Neuron (in vitro differentiated cells): ENCODE data around the gene TMEM181.
A peak's percentile ranks its signal among the peaks of the same experiment; 100 is the strongest.
"Not testable (repeated sequence)": the region's sequence is repeated elsewhere in the genome, so short reads cannot be mapped to it uniquely, and the experiment has no call there.

Experiments
- H2AFZ ChIP-seq: one replicate; pipeline ENCODE4 v1.6.1; 2013; ENCODE audit warnings: low read depth, mild to moderate bottlenecking, inconsistent platforms, low read length, moderate library complexity
- H3K27me3 ChIP-seq: one replicate; pipeline ENCODE4 v1.6.1; 2013; ENCODE audit warnings: low read length; ENCODE audit not compliant: insufficient read depth
- H3K36me3 ChIP-seq: one replicate; pipeline ENCODE4 v1.6.1; 2013; ENCODE audit warnings: low read length; ENCODE audit not compliant: insufficient read depth
- H3K4me1 ChIP-seq: one replicate; pipeline ENCODE4 v1.6.1; 2013; ENCODE audit warnings: low read length; ENCODE audit not compliant: insufficient read depth
- H3K4me3 ChIP-seq: 2 replicates; pipeline ENCODE4 v1.5.1; 2013; ENCODE audit warnings: mild to moderate bottlenecking, low read length, moderate library complexity
- H3K9me3 ChIP-seq: one replicate; pipeline ENCODE4 v1.6.1; 2013; ENCODE audit warnings: low read length

Gene TMEM181

DNA sequence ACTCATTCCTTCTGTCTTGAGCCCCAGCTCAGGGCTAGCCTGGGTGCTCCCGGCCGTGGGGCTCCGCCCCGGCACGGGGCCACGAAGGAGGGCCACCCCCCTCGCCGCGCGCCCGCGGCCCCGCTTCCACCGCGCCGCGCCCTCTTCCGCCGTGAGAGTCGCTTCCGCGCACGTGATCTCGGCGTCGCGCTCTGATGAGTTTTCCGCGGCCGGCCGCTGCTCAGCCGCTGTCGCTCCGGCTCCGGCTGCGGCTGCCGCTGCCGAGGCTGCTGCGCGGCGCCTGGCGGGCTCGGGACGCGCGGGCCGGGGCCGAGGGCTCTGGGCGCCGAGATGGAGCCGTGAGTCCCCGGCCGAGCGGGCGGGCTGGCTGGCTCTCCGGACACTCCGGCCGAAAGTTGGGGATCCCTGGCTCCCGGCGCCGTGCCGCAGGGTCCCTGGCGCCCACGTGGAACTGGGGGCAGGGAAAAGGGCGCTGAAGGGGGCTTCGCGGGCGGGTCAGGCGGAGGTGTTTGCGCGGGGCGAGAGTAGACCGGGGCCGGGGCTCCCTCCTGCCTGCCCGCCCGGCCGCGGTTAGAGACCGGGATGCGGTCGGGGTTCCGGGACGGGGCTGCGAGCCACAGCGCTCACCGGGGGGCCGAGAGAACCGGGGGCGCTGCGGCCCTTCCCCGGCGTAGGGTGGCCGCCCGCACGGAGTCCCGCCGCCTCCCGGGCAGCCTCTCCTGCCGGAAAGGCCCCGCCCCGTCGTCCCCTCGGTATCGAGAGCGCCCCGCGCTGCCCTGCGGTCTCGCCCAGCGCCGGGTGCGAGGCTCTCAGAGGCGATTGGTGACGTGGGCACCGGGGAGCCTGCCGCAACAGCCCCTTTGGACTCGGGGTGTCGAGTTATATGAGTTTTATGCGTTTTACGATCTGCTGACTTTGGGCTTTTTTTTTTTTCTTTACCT, at the start of gene TMEM181:
Gene TMEM181 (plus strand): TSS at position 197 of the 941 bp plus-strand sequence. CDS start 134 bp downstream, at position 331.
- no peaks in the 10 kb centered on the region for H3K9me3 ChIP-seq
- H3K27me3 ChIP-seq: no peaks in the 10 kb centered on the region
- peak within 1 kb of the TSS; percentile 96 for H2AFZ ChIP-seq
- H3K4me3 ChIP-seq: peak within 1 kb of the TSS; percentile 72
- peaks cover 23% of the 10 kb centered on the region for H3K4me1 ChIP-seq
- no peaks in the 10 kb centered on the region for H3K36me3 ChIP-seq

- H3K36me3 ChIP-seq: peaks cover 4% of the 10 kb centered on the region
- no peaks in the 10 kb centered on the region for H3K27me3 ChIP-seq
- H3K4me1 ChIP-seq: peaks cover 4% of the 10 kb centered on the region
- no peak overlapping the region for H3K4me3 ChIP-seq
- no peaks in the 10 kb centered on the region for H3K9me3 ChIP-seq
- H2AFZ ChIP-seq: no peak overlapping the region
These were observed 47.1 kb upstream of the TMEM181 start for GRCh38 chr6:158512809-158513208.

GRCh38 chr6:158514176-158514575, 45.7 kb upstream of the TMEM181 start:
- H2AFZ ChIP-seq: no peak overlapping the region
- no peak overlapping the region for H3K4me3 ChIP-seq
- H3K27me3 ChIP-seq: no peaks in the 10 kb centered on the region
- H3K9me3 ChIP-seq: no peaks in the 10 kb centered on the region
- peaks cover 4% of the 10 kb centered on the region for H3K36me3 ChIP-seq
- peaks cover 11% of the 10 kb centered on the region for H3K4me1 ChIP-seq

DNA sequence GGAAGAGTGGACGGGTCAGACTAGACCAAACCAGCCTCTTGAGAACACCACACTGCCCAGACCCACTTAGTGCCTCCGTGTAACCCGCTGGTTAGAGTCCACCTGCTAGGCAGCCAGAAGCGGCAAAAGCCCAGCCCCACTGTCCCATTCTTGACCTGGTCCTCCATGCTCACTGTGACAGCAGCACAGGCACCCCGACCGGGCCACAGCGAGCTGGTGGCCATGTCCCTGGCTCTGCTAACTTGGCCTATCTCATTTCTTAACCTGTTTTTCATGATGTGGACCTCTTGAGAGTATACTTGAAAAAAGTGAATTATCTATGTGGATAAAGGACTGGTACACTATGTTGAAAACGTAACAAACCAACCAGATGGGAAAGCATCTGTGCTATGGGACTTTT, 44.9 kb upstream of the TMEM181 start:
- H3K4me1 ChIP-seq: peaks cover 11% of the 10 kb centered on the region
- no peaks in the 10 kb centered on the region for H3K27me3 ChIP-seq
- H3K36me3 ChIP-seq: peaks cover 4% of the 10 kb centered on the region
- H3K4me3 ChIP-seq: no peak overlapping the region
- no peaks in the 10 kb centered on the region for H3K9me3 ChIP-seq
- H2AFZ ChIP-seq: no peak overlapping the region

GRCh38 chr6:158516098-158516497, 43.8 kb upstream of the TMEM181 start:
- H3K9me3 ChIP-seq: no peaks in the 10 kb centered on the region
- H3K4me3 ChIP-seq: no peak overlapping the region
- H3K4me1 ChIP-seq: peaks cover 11% of the 10 kb centered on the region
- H3K27me3 ChIP-seq: no peaks in the 10 kb centered on the region
- H3K36me3 ChIP-seq: no peaks in the 10 kb centered on the region
- H2AFZ ChIP-seq: no peak overlapping the region

DNA sequence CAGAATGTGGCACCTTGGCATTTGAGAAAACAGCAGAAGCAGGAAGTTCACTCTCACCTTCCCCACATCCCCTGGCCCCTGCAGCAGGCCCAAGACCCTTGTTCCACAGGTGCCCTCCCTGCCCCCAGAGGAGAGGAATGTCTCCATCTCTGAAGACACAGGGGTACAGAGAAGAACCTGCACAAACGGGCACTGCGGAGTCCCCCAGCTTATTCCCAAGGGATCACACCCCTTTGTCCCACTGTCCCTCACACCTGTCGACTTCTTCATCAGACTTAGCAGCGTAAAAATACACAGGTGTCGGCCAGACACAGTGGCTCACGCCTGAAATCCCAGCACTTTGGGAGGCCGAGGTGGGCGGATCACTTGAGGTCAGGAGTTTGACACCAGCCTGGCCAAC, 42.9 kb upstream of the TMEM181 start:
- H3K9me3 ChIP-seq: no peaks in the 10 kb centered on the region
- no peaks in the 10 kb centered on the region for H3K36me3 ChIP-seq
- H3K27me3 ChIP-seq: no peaks in the 10 kb centered on the region
- H2AFZ ChIP-seq: no peak overlapping the region
- H3K4me1 ChIP-seq: peaks cover 11% of the 10 kb centered on the region
- no peak overlapping the region for H3K4me3 ChIP-seq

DNA sequence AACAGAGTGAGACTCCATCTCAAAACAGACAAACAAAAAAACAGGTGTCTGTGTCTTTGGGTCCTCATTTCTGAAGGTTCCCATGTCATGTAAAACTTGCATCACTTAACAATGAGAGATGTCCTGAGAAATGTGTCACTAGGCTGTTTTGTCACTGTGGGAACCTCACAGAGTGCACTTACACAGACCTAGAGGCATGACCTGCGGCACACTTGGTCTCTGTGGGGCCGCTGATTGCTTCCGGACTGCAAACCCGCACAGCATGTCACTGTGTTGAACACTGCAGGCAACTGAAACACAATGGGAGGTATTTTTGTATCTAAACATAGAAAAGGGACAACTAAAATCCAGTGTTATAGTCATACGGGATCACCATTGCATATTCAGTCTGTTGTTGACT, 42.3 kb upstream of the TMEM181 start:
- no peaks in the 10 kb centered on the region for H3K36me3 ChIP-seq
- H3K4me3 ChIP-seq: no peak overlapping the region
- peaks cover 11% of the 10 kb centered on the region for H3K4me1 ChIP-seq
- no peak overlapping the region for H2AFZ ChIP-seq
- no peaks in the 10 kb centered on the region for H3K27me3 ChIP-seq
- H3K9me3 ChIP-seq: no peaks in the 10 kb centered on the region

DNA sequence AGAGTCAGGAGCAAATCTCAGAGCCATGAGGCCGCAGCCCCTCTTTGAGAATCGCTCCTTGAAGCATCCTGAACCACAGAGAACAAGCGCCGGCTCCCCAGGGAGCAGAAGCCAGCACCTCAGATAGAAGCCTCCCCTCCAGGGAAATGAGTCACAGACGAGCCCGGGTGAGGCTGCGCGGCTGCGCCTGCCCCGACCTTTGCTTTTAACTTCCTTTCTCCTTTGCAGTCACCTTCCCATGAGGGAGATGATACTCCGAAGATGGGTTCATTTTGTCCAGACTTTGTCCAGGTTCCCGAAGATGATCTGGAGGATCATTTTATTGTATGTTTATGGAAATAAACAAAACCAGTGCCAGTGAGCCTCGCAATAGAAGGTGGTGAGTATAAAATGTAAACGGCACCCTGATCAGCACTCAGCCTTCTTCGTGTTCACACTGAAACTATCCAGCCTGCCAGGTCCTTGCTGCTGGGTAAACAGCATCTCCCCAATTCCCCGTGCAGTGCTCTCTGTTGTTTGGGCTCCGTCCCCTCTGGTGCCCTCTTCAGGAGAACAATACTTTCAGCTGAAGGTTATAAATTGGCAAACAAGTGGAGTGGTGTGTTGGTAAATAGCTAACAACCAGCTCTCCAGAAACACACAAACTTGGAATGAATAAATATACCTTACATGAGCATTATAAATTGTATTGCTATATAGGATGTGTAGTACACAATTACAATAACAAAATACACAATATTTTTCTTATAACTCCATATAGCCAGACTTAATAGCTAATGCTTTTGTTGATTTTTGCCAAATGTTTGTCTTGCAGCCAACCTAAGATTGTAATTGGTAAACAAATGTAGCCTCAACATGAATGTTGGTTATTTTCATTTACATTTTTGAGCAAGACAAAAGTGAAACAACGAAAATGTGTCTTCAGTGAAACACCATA, 41.4 kb upstream of the TMEM181 start:
- Histone ChIP-seq H3K4me3 (peak overlapping the region; percentile 28), H3K9me3 (no peaks in the 10 kb centered on the region), H3K4me1 (peaks cover 11% of the 10 kb centered on the region), H2AFZ (peak overlapping the region; percentile 39), H3K27me3 (no peaks in the 10 kb centered on the region), H3K36me3 (no peaks in the 10 kb centered on the region)

- no peaks in the 10 kb centered on the region for H3K36me3 ChIP-seq
- peaks cover 3% of the 10 kb centered on the region for H3K9me3 ChIP-seq
- no peak overlapping the region for H3K4me3 ChIP-seq
- H3K4me1 ChIP-seq: peaks cover 11% of the 10 kb centered on the region
- H3K27me3 ChIP-seq: no peaks in the 10 kb centered on the region
- no peak overlapping the region for H2AFZ ChIP-seq
These were observed 40.6 kb upstream of the TMEM181 start for GRCh38 chr6:158519300-158519699.

- Histone ChIP-seq H3K27me3 (no peaks in the 10 kb centered on the region), H3K36me3 (no peaks in the 10 kb centered on the region), H3K4me3 (no peak overlapping the region), H3K4me1 (peaks cover 11% of the 10 kb centered on the region), H2AFZ (no peak overlapping the region), H3K9me3 (peaks cover 4% of the 10 kb centered on the region)
These were observed 40.1 kb upstream of the TMEM181 start for GRCh38 chr6:158519761-158520160.

DNA sequence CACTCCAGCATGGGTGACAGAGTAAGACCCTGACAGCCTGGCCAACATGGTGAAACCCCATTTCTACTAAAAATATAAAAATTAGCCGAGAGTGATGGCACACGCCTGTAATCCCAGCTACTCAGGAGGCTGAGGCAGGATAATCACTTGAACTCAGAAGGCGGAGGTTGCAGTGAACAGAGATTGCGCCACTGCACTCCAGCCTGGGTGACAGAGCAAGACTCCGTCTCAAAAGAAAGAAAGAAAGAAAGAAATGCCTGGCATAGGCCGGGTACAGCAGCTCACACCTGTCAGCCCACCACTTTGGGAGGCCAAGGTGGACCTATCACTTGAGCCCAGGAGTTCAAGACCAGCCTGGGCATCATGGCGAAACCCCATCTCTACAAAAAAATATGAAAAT, 38.9 kb upstream of the TMEM181 start:
- not testable (repeated sequence) for H3K27me3 ChIP-seq, H2AFZ ChIP-seq, H3K4me3 ChIP-seq, H3K9me3 ChIP-seq, H3K36me3 ChIP-seq
- peaks cover 11% of the 10 kb centered on the region for H3K4me1 ChIP-seq

DNA sequence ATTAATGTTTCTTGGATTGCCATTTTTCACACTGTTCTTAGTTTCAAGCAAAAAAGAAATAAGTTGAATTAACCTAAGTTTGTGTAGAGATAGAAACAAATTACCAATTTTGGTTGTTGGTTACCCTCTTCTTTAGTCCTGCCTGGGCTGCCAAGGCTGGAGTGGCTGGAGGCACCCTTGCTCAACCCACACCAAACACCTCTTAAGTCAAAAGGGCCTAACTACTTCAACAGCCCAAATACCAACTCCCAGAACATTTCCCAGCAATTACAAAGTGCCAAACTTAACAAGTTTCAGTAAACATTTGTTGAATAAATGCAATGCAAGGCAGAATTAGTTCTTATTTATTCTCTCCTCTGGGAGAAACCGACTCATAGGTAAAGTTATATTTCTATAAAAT, 38.1 kb upstream of the TMEM181 start:
- no peak overlapping the region for H3K4me3 ChIP-seq
- no peaks in the 10 kb centered on the region for H3K36me3 ChIP-seq
- peaks cover 11% of the 10 kb centered on the region for H3K4me1 ChIP-seq
- H2AFZ ChIP-seq: no peak overlapping the region
- no peaks in the 10 kb centered on the region for H3K27me3 ChIP-seq
- peaks cover 4% of the 10 kb centered on the region for H3K9me3 ChIP-seq

DNA sequence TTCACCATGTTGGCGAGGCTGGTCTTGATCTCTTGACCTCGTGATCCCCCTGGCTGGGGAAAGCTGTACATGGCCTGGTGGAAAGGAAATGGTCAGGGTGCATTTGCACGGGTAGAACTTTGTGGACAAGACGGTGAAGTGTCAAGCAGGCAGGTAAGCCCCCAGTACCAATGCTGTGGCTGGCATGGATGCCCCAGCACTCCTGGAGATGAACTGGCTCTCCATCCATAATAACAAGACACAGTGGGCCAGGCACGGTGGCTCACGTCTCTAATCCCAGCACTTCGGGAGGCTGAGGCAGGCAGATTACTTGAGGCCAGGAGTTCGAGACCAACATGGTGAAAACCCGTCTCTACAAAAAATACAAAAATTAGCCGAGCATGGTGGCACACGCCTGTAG, 37.3 kb upstream of the TMEM181 start:
- H3K27me3 ChIP-seq: no peaks in the 10 kb centered on the region
- no peak overlapping the region for H3K4me3 ChIP-seq
- peaks cover 4% of the 10 kb centered on the region for H3K9me3 ChIP-seq
- H3K4me1 ChIP-seq: peaks cover 9% of the 10 kb centered on the region
- no peaks in the 10 kb centered on the region for H3K36me3 ChIP-seq
- no peak overlapping the region for H2AFZ ChIP-seq
